Neural progenitor cell (in vitro differentiated cells): ENCODE measurements around the gene ZC3H15. TPM values are rescaled to one million over a fixed set of nuclear protein-coding genes. Genes with fewer than 3 reads are reported as not detected.
"Not testable (repeated sequence)": the region's sequence is repeated elsewhere in the genome, so short reads cannot be mapped to it uniquely, and the experiment has no call there.

Experiments used
- DNase-seq: peaks from one replicate; pipeline ENCODE4 v3.0.0-alpha.2; 2016; ENCODE audit warnings: low spot score
- H2AFZ ChIP-seq: fragments of 200-600 bp; sonication (generic); replicated peaks from 2 replicates; pipeline ENCODE4 v1.6.1; 2016; ENCODE audit warnings: antibody characterized with exemption
- H3F3A ChIP-seq: fragments of 200-600 bp; sonication (generic); 2 replicates; pipeline ENCODE4 v1.6.1; 2016; ENCODE audit warnings: antibody characterized with exemption, low read depth
- H3K27ac ChIP-seq: fragments of 200-600 bp; sonication (generic); 2 replicates; pipeline ENCODE4 v1.5.1; 2016; ENCODE audit warnings: mild to moderate bottlenecking
- H3K27me3 ChIP-seq: fragments of 200-600 bp; sonication (generic); 2 replicates; pipeline ENCODE4 v1.6.1; 2016; ENCODE audit warnings: mild to moderate bottlenecking, moderate library complexity
- H3K36me3 ChIP-seq: fragments of 200-600 bp; sonication (generic); 2 replicates; pipeline ENCODE4 v1.5.1; 2016
- H3K4me1 ChIP-seq: fragments of 200-600 bp; sonication (generic); 2 replicates; pipeline ENCODE4 v1.6.1; 2016; ENCODE audit warnings: mixed run types
- H3K4me2 ChIP-seq: fragments of 200-600 bp; sonication (generic); 2 replicates; pipeline ENCODE4 v1.6.1; 2016
- H3K4me3 ChIP-seq: fragments of 200-600 bp; sonication (generic); 2 replicates; pipeline ENCODE4 v1.5.1; 2016
- H3K79me2 ChIP-seq: fragments of 200-600 bp; sonication (generic); 2 replicates; pipeline ENCODE4 v1.6.1; 2016; ENCODE audit warnings: low read depth
- H3K9ac ChIP-seq: fragments of 200-600 bp; sonication (generic); 2 replicates; pipeline ENCODE4 v1.6.1; 2016
- H3K9me3 ChIP-seq: fragments of 200-600 bp; sonication (generic); 2 replicates; pipeline ENCODE4 v1.5.1; 2016; ENCODE audit warnings: low read depth
- H4K20me1 ChIP-seq: fragments of 200-600 bp; sonication (generic); 2 replicates; pipeline ENCODE4 v1.6.1; 2016; ENCODE audit warnings: low read depth
- H3K27ac Mint-ChIP-seq: 3 replicates; pipeline ENCODE4 v1.8.0; 2021; ENCODE audit warnings: mixed read lengths
- H3K27me3 Mint-ChIP-seq: 2 replicates; pipeline ENCODE4 v1.8.0; 2022; ENCODE audit warnings: low read depth, mild to moderate bottlenecking, inconsistent platforms, moderate library complexity, mixed read lengths; ENCODE audit not compliant: insufficient read depth
- H3K36me3 Mint-ChIP-seq: 3 replicates; pipeline ENCODE4 v1.8.0; 2021; ENCODE audit warnings: mixed read lengths
- H3K4me1 Mint-ChIP-seq: 3 replicates; pipeline ENCODE4 v1.8.0; 2021; ENCODE audit warnings: mixed read lengths
- H3K4me3 Mint-ChIP-seq: 3 replicates; pipeline ENCODE4 v1.8.0; 2021; ENCODE audit warnings: mild to moderate bottlenecking, moderate library complexity, mixed read lengths
- H3K9me3 Mint-ChIP-seq: 3 replicates; pipeline ENCODE4 v1.8.0; 2020; ENCODE audit warnings: mixed read lengths
- CTCF ChIP-seq: fragments of 200-600 bp; sonication (generic); IDR thresholded peaks from 2 replicates; pipeline ENCODE4 v1.5.1; 2017; ENCODE audit warnings: antibody characterized with exemption, mild to moderate bottlenecking
- EZH2 ChIP-seq: fragments of 200-600 bp; sonication (generic); IDR thresholded peaks from 2 replicates; pipeline ENCODE4 v1.6.1; 2017; ENCODE audit warnings: antibody characterized with exemption, mild to moderate bottlenecking, moderate library complexity
- EZH2phosphoT487 ChIP-seq: fragments of 200-600 bp; sonication (generic); IDR thresholded peaks from 2 replicates; pipeline ENCODE4 v1.6.1; 2017; ENCODE audit warnings: antibody characterized with exemption
- total RNA-seq: library from RNA; depleted of rRNA; stranded (reverse); fragments of >200 nt; gene quantifications from 2 replicates; pipeline ENCODE4 v1.2.3, GENCODE V29; 2015; ENCODE audit warnings: low replicate concordance

The ZC3H15 gene
- 61.5 and 88.6 TPM in 2 replicates for total RNA-seq

GRCh38 chr2:186485871-186486650 is at the start of gene ZC3H15:
Gene ZC3H15, plus strand, starts transcription at chr2:186486260. Its CDS starts 123 bp downstream, at chr2:186486383.
- peak within 1 kb of the TSS; percentile 92 for H3K4me2 ChIP-seq
- peaks cover 41% of the 10 kb centered on the region for H3K4me1 ChIP-seq
- peak within 1 kb of the TSS; percentile 85 for H3K4me3 ChIP-seq
- H3K36me3 ChIP-seq = no peaks in the 10 kb centered on the region
- H3K27ac ChIP-seq = peak within 1 kb of the TSS; percentile 95
- H3K79me2 ChIP-seq = peaks cover 80% of the 10 kb centered on the region
- Mint-ChIP-seq H3K27ac (peak within 1 kb of the TSS; percentile 99), H3K4me1 (peaks cover 29% of the 10 kb centered on the region), H3K4me3 (peak within 1 kb of the TSS; percentile 99), H3K36me3 (peaks cover 1% of the 10 kb centered on the region), H3K27me3 (peaks cover 6% of the 10 kb centered on the region), H3K9me3 (no peaks in the 10 kb centered on the region)
- peak; percentile 96 for DNase-seq
- H3K27me3 ChIP-seq = no peaks in the 10 kb centered on the region
- H3K9ac ChIP-seq = peak within 1 kb of the TSS; percentile 55
- H2AFZ ChIP-seq = peak within 1 kb of the TSS; percentile 78
- H4K20me1 ChIP-seq = peaks cover 40% of the 10 kb centered on the region
- TF ChIP-seq CTCF (no peak), EZH2 (no peak), EZH2phosphoT487 (no peak)
- H3K9me3 ChIP-seq = no peaks in the 10 kb centered on the region
- peaks cover 31% of the 10 kb centered on the region for H3F3A ChIP-seq

GRCh38 chr2:186437719-186438118 is 48.3 kb upstream of the ZC3H15 start:
- peaks cover 23% of the 10 kb centered on the region for H3K9me3 Mint-ChIP-seq

GRCh38 chr2:186439673-186440095 is 46.4 kb upstream of the ZC3H15 start:
- not testable (repeated sequence) for H3K9ac ChIP-seq, H2AFZ ChIP-seq, H3K27ac ChIP-seq, H3K4me2 ChIP-seq, H3K4me1 Mint-ChIP-seq, H3K27me3 Mint-ChIP-seq, H3K4me1 ChIP-seq, H3K4me3 Mint-ChIP-seq, DNase-seq, H3K36me3 Mint-ChIP-seq, H4K20me1 ChIP-seq, H3K79me2 ChIP-seq, H3F3A ChIP-seq, H3K9me3 ChIP-seq, H3K4me3 ChIP-seq, H3K36me3 ChIP-seq, H3K27ac Mint-ChIP-seq, H3K27me3 ChIP-seq
- peaks cover 20% of the 10 kb centered on the region for H3K9me3 Mint-ChIP-seq

More at GRCh38 chr2:186437719-186438118, 48.3 kb upstream of the ZC3H15 start:
- no peak overlapping the region for H3K4me3 ChIP-seq
- H4K20me1 ChIP-seq = no peaks in the 10 kb centered on the region
- no peaks in the 10 kb centered on the region for H3F3A ChIP-seq
- H3K27me3 ChIP-seq = no peaks in the 10 kb centered on the region
- no peak overlapping the region for H3K27ac Mint-ChIP-seq
- no peaks in the 10 kb centered on the region for H3K4me1 Mint-ChIP-seq
- H3K36me3 ChIP-seq = no peaks in the 10 kb centered on the region
- H3K4me3 Mint-ChIP-seq = no peak overlapping the region
- TF ChIP-seq EZH2 (no peak), CTCF (no peak)
- no peak overlapping the region for H3K9ac ChIP-seq
- H3K4me2 ChIP-seq = no peak overlapping the region
- peaks cover 11% of the 10 kb centered on the region for H3K36me3 Mint-ChIP-seq
- H2AFZ ChIP-seq = no peak overlapping the region
- H3K9me3 ChIP-seq = no peaks in the 10 kb centered on the region
- no peaks in the 10 kb centered on the region for H3K4me1 ChIP-seq
- H3K79me2 ChIP-seq = no peaks in the 10 kb centered on the region
- H3K27ac ChIP-seq = no peak overlapping the region
- no peaks in the 10 kb centered on the region for H3K27me3 Mint-ChIP-seq
- no peak for DNase-seq

GRCh38 chr2:186440506-186440905 is 45.6 kb upstream of the ZC3H15 start:
- Mint-ChIP-seq H3K27me3 (no peaks in the 10 kb centered on the region), H3K9me3 (peaks cover 20% of the 10 kb centered on the region), H3K36me3 (peaks cover 9% of the 10 kb centered on the region), H3K4me3 (no peak overlapping the region), H3K27ac (no peak overlapping the region), H3K4me1 (peaks cover 4% of the 10 kb centered on the region)
- Histone ChIP-seq H3K4me2 (no peak overlapping the region), H3K27me3 (no peaks in the 10 kb centered on the region), H3K79me2 (no peaks in the 10 kb centered on the region), H3K4me3 (no peak overlapping the region), H4K20me1 (no peaks in the 10 kb centered on the region), H3K4me1 (no peaks in the 10 kb centered on the region), H3K9me3 (no peaks in the 10 kb centered on the region), H3K36me3 (no peaks in the 10 kb centered on the region), H3K27ac (no peak overlapping the region), H3K9ac (no peak overlapping the region), H2AFZ (no peak overlapping the region), H3F3A (no peaks in the 10 kb centered on the region)
- DNase-seq = no peak
- no peak for TF ChIP-seq CTCF
- no peak for TF ChIP-seq EZH2
- TF ChIP-seq EZH2phosphoT487 = no peak
